GM18502 (cell line): ENCODE data around the gene SMYD5.
"Not testable (repeated sequence)": the region's sequence is repeated elsewhere in the genome, so short reads cannot be mapped to it uniquely, and the experiment has no call there.

ENCODE experiments used
- ATAC-seq: cut with Tn5 transposase; IDR thresholded peaks from one replicate; pipeline ENCODE4 v1.9.1; 2021; ENCODE audit warnings: mild to moderate bottlenecking; ENCODE audit not compliant: unreplicated experiment, poor library complexity

The SMYD5 gene

GRCh38 chr2:73214120-73215035 is at the start of gene SMYD5:
Gene SMYD5, plus strand, starts transcription at chr2:73214245. Its CDS starts 22 bp downstream, at chr2:73214267.
- peak; percentile 91 for ATAC-seq

GRCh38 chr2:73165978-73166377 is 48.1 kb upstream of the SMYD5 start:
- ATAC-seq, result not testable (repeated sequence)

GRCh38 chr2:73166813-73167212 is 47.2 kb upstream of the SMYD5 start:
- ATAC-seq, result not testable (repeated sequence)

GRCh38 chr2:73168348-73168747 is 45.7 kb upstream of the SMYD5 start:
- not testable (repeated sequence) for ATAC-seq

- ATAC-seq, result not testable (repeated sequence)
These were observed 43.7 kb upstream of the SMYD5 start for GRCh38 chr2:73170341-73170740.

- peak; percentile 42 for ATAC-seq
These were observed 41.1 kb upstream of the SMYD5 start for GRCh38 chr2:73172963-73173362.

- ATAC-seq, result no peak
These were observed 40.3 kb upstream of the SMYD5 start for GRCh38 chr2:73173781-73174180.

- no peak for ATAC-seq
These were observed 39.8 kb upstream of the SMYD5 start for GRCh38 chr2:73174244-73174643.

GRCh38 chr2:73174941-73175662 is 38.9 kb upstream of the SMYD5 start:
- no peak for ATAC-seq

GRCh38 chr2:73175663-73176204 is 38.3 kb upstream of the SMYD5 start:
- ATAC-seq, result peak; percentile 34

- ATAC-seq, result no peak
These were observed 37.7 kb upstream of the SMYD5 start for GRCh38 chr2:73176205-73176880.

- peak; percentile 86 for ATAC-seq
These were observed 37.0 kb upstream of the SMYD5 start for GRCh38 chr2:73176881-73177644.

GRCh38 chr2:73177645-73178255 is 36.3 kb upstream of the SMYD5 start:
- ATAC-seq, result no peak

- no peak for ATAC-seq
These were observed 28.1 kb upstream of the SMYD5 start for GRCh38 chr2:73185965-73186364.

GRCh38 chr2:73187549-73187948 is 26.5 kb upstream of the SMYD5 start:
- ATAC-seq, result no peak

- no peak for ATAC-seq
These were observed 16.5 kb upstream of the SMYD5 start for GRCh38 chr2:73197579-73197978.

GRCh38 chr2:73200281-73200680 is 13.8 kb upstream of the SMYD5 start:
- ATAC-seq, result not testable (repeated sequence)

GRCh38 chr2:73202156-73203054 is 11.6 kb upstream of the SMYD5 start, which contains the start of gene NOTO:
Gene NOTO, plus strand, starts transcription at chr2:73202574. Its CDS starts 93 bp downstream, at chr2:73202667.
- no peak for ATAC-seq
